Neural progenitor cell (in vitro differentiated cells): ENCODE results near the gene FBXL15.

ENCODE experiments used
- EZH2phosphoT487 ChIP-seq: fragments of 200-600 bp; sonication (generic); IDR thresholded peaks from 2 replicates; pipeline ENCODE4 v1.6.1; 2017; ENCODE audit warnings: antibody characterized with exemption
- TF ChIP-seq, protein P1 (sequence below): fragments of 200-600 bp; sonication (generic); IDR thresholded peaks from 2 replicates; pipeline ENCODE4 v1.5.1; 2017; ENCODE audit warnings: antibody characterized with exemption, mild to moderate bottlenecking

DNA sequence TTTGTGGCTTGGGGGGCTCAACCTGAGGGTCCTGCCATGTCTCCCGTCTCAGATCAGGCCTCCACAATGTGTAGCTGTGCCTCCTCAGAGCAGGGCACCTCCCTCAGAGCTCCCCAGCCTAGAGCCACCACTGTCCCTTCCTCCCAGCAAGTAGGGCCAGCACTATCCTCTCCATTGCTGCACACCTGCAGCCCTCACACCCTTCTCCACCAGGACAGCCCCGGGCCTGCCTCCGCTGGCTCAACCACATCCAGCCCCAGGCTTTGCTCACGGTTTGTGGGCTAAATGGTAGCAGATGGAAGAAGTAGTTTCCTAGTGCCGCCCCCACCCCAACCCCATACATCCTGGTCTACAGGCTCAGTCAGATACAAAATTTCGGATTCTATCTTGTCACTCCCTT lies 15.0 kb upstream of the FBXL15 start:
- no peak for TF ChIP-seq EZH2phosphoT487
- TF ChIP-seq, protein P1, sequence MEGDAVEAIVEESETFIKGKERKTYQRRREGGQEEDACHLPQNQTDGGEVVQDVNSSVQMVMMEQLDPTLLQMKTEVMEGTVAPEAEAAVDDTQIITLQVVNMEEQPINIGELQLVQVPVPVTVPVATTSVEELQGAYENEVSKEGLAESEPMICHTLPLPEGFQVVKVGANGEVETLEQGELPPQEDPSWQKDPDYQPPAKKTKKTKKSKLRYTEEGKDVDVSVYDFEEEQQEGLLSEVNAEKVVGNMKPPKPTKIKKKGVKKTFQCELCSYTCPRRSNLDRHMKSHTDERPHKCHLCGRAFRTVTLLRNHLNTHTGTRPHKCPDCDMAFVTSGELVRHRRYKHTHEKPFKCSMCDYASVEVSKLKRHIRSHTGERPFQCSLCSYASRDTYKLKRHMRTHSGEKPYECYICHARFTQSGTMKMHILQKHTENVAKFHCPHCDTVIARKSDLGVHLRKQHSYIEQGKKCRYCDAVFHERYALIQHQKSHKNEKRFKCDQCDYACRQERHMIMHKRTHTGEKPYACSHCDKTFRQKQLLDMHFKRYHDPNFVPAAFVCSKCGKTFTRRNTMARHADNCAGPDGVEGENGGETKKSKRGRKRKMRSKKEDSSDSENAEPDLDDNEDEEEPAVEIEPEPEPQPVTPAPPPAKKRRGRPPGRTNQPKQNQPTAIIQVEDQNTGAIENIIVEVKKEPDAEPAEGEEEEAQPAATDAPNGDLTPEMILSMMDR, result no peak
